NCI-H1105 (cell line): ENCODE results near the gene RPL11.
"Not testable (repeated sequence)": the region's sequence is repeated elsewhere in the genome, so short reads cannot be mapped to it uniquely, and the experiment has no call there.

Source experiments
- DNase-seq: peaks from one replicate; lab custom pipeline; 2025; lab: John Stamatoyannopoulos, UW

Gene RPL11

GRCh38 chr1:23691499-23692307 lies at the start of gene RPL11:
TSS of gene RPL11 (plus strand) at chr1:23691806. CDS start at chr1:23691824, 18 bp downstream.
- peak; percentile 96 for DNase-seq

- peak; percentile 17 for DNase-seq
Measured at GRCh38 chr1:23643736-23644554, 47.7 kb upstream of the RPL11 start.

GRCh38 chr1:23644555-23644866 lies 47.1 kb upstream of the RPL11 start:
- DNase-seq = no peak

GRCh38 chr1:23645338-23645737 lies 46.3 kb upstream of the RPL11 start:
- DNase-seq = no peak

- DNase-seq = no peak
Measured at GRCh38 chr1:23646091-23646490, 45.5 kb upstream of the RPL11 start.

GRCh38 chr1:23646541-23646940 lies 45.1 kb upstream of the RPL11 start:
- DNase-seq = no peak

- DNase-seq = no peak
Measured at GRCh38 chr1:23648576-23648975, 43.0 kb upstream of the RPL11 start.

- not testable (repeated sequence) for DNase-seq
Measured at GRCh38 chr1:23649157-23649556, 42.4 kb upstream of the RPL11 start.

GRCh38 chr1:23650344-23650990 lies 41.1 kb upstream of the RPL11 start:
- no peak for DNase-seq

GRCh38 chr1:23651069-23651808 lies 40.4 kb upstream of the RPL11 start:
- no peak for DNase-seq

- DNase-seq = peak; percentile 24
Measured at GRCh38 chr1:23657659-23658275, 33.8 kb upstream of the RPL11 start.

- DNase-seq = no peak
Measured at GRCh38 chr1:23660671-23661070, 30.9 kb upstream of the RPL11 start.

- peak; percentile 7 for DNase-seq
Measured at GRCh38 chr1:23661887-23662286, 29.7 kb upstream of the RPL11 start.

GRCh38 chr1:23664837-23665795 lies 26.5 kb upstream of the RPL11 start:
- peak; percentile 50 for DNase-seq

GRCh38 chr1:23667411-23667810 lies 24.2 kb upstream of the RPL11 start:
- no peak for DNase-seq

GRCh38 chr1:23670709-23671108 lies 20.9 kb upstream of the RPL11 start:
- no peak for DNase-seq

- DNase-seq = no peak
Measured at GRCh38 chr1:23673086-23673813, 18.4 kb upstream of the RPL11 start.

GRCh38 chr1:23679815-23680214 lies 11.8 kb upstream of the RPL11 start:
- no peak for DNase-seq

- DNase-seq = no peak
Measured at GRCh38 chr1:23682946-23683345, 8.7 kb upstream of the RPL11 start.

- DNase-seq = no peak
Measured at GRCh38 chr1:23684415-23684814, 7.2 kb upstream of the RPL11 start.
